ENCODE measurements around the gene FBXW7. TPM values are rescaled to one million over a fixed set of nuclear protein-coding genes. Genes with fewer than 3 reads are reported as not detected.

FBXW7 gene
- polyA plus RNA-seq, 2 of the 4 experiments (the other 2 are of a cell fraction), result 7.2 to 12.5 TPM

DNA sequence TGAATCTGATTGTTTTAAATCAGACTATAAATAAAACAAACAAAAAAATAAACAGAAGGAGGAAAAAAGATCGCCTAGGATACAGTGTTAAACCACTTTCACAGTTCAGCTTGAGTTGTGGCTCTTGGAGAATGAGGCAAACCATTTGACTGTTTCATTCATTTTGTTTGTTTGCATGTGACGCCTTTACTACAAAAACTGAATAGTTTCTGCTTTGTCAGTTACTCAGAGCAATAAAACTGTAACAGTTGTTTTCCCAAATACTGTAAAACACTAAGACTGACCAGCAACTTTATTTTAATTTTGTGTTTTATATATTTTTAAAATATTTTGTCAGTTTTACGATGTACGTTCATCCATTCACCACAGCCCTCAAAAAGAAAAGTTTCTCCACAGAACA, 214.5 kb downstream of the FBXW7 start (continued):
- TF ChIP-seq TFCP2L1 (CRISPR knock-in tag; IDR thresholded peaks at IDR 0.05) (no peak), HOXB13 (CRISPR knock-in tag; IDR thresholded peaks at IDR 0.05; ENCODE audit: low read depth) (no peak), KDM5A (IDR thresholded peaks at IDR 0.05) (no peak), KDM1A (IDR thresholded peaks at IDR 0.05; ENCODE audit: low read depth) (no peak)

- no peak overlapping the region for H3K4me3 ChIP-seq
- H3K27ac ChIP-seq, result no peak overlapping the region
- ATAC-seq, result no peak
- TF ChIP-seq PBX3 (IDR thresholded peaks at IDR 0.05) (no peak), HDAC2 (IDR thresholded peaks at IDR 0.05) (no peak), RNF2 (IDR thresholded peaks at IDR 0.05; ENCODE audit: borderline replicate concordance, low read depth) (no peak), HEYL (CRISPR knock-in tag; IDR thresholded peaks at IDR 0.05) (no peak), TP53 (CRISPR knock-in tag; IDR thresholded peaks at IDR 0.05) (no peak), FOXS1 (CRISPR knock-in tag; IDR thresholded peaks at IDR 0.05) (no peak), RAD21 (conservative IDR thresholded peaks at IDR 0.05 in 1 of 2, IDR thresholded peaks at IDR 0.05 in 1 of 2) (no peak), KDM1A (IDR thresholded peaks at IDR 0.05; ENCODE audit: low read depth) (no peak), SMC3 (IDR thresholded peaks at IDR 0.05) (no peak), JUNB (IDR thresholded peaks at IDR 0.05) (no peak), POLR2AphosphoS2 (conservative IDR thresholded peaks at IDR 0.05; ENCODE audit: low read length) (no peak)
- TF ChIP-seq, protein P1, sequence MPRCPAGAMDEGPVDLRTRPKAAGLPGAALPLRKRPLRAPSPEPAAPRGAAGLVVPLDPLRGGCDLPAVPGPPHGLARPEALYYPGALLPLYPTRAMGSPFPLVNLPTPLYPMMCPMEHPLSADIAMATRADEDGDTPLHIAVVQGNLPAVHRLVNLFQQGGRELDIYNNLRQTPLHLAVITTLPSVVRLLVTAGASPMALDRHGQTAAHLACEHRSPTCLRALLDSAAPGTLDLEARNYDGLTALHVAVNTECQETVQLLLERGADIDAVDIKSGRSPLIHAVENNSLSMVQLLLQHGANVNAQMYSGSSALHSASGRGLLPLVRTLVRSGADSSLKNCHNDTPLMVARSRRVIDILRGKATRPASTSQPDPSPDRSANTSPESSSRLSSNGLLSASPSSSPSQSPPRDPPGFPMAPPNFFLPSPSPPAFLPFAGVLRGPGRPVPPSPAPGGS (IDR thresholded peaks at IDR 0.05), result no peak
- FAIRE-seq, result no peak
- CTCF ChIA-PET, result no interaction called here
- H3K4me1 ChIP-seq, result no peaks in the 10 kb centered on the region
- 93% methylated on average over 3 of the region's 3 CpGs for whole genome bisulfite sequencing (ENCODE audit: missing lambda C conversion rate)
- no peaks in the 10 kb centered on the region for H3K9me3 ChIP-seq
- POLR2A ChIA-PET, result no interaction called here
- no peak overlapping the region for H3K4me2 ChIP-seq
- DNase-seq (ENCODE audit: low read depth in 1 of 2, low spot score in 1 of 2), result no peak
Observed at GRCh38 chr4:152316969-152317368, 218.9 kb downstream of the FBXW7 start.

GRCh38 chr4:152310257-152310656, 225.6 kb downstream of the FBXW7 start:
- CTCF ChIA-PET, result no interaction called here
- no peaks in the 10 kb centered on the region for H3K9me3 ChIP-seq
- H3K27ac ChIP-seq, result no peak overlapping the region
- no peak overlapping the region for H3K4me3 ChIP-seq
- FAIRE-seq (no peak), DNase-seq (ENCODE audit: low read depth in 1 of 2, low spot score in 1 of 2) (no peak), ATAC-seq (no peak)
- TF ChIP-seq, protein P2, sequence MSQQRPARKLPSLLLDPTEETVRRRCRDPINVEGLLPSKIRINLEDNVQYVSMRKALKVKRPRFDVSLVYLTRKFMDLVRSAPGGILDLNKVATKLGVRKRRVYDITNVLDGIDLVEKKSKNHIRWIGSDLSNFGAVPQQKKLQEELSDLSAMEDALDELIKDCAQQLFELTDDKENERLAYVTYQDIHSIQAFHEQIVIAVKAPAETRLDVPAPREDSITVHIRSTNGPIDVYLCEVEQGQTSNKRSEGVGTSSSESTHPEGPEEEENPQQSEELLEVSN (IDR thresholded peaks at IDR 0.05; ENCODE audit: borderline replicate concordance, low read depth), result no peak
- TF ChIP-seq NPAS2 (CRISPR knock-in tag; IDR thresholded peaks at IDR 0.05; ENCODE audit: borderline replicate concordance) (no peak), ZSCAN20 (CRISPR knock-in tag; IDR thresholded peaks at IDR 0.05) (no peak), NR3C1 (IDR thresholded peaks at IDR 0.05) (no peak), JUN (IDR thresholded peaks at IDR 0.05) (no peak), TP53 (CRISPR knock-in tag; IDR thresholded peaks at IDR 0.05) (no peak), HOXA7 (CRISPR knock-in tag; IDR thresholded peaks at IDR 0.05) (no peak), HDAC2 (IDR thresholded peaks at IDR 0.05) (no peak), ZNF302 (CRISPR knock-in tag; IDR thresholded peaks at IDR 0.05) (no peak), NFE2L2 (conservative IDR thresholded peaks at IDR 0.05; ENCODE audit: low read length) (no peak), SMC3 (IDR thresholded peaks at IDR 0.05) (no peak), MAZ (IDR thresholded peaks at IDR 0.05; ENCODE audit: borderline replicate concordance, low read depth, low read length) (no peak), FOSL2 (IDR thresholded peaks at IDR 0.05) (no peak), FOSL2 (CRISPR knock-in tag; IDR thresholded peaks at IDR 0.05) (no peak)
- TF ChIP-seq, protein P3, sequence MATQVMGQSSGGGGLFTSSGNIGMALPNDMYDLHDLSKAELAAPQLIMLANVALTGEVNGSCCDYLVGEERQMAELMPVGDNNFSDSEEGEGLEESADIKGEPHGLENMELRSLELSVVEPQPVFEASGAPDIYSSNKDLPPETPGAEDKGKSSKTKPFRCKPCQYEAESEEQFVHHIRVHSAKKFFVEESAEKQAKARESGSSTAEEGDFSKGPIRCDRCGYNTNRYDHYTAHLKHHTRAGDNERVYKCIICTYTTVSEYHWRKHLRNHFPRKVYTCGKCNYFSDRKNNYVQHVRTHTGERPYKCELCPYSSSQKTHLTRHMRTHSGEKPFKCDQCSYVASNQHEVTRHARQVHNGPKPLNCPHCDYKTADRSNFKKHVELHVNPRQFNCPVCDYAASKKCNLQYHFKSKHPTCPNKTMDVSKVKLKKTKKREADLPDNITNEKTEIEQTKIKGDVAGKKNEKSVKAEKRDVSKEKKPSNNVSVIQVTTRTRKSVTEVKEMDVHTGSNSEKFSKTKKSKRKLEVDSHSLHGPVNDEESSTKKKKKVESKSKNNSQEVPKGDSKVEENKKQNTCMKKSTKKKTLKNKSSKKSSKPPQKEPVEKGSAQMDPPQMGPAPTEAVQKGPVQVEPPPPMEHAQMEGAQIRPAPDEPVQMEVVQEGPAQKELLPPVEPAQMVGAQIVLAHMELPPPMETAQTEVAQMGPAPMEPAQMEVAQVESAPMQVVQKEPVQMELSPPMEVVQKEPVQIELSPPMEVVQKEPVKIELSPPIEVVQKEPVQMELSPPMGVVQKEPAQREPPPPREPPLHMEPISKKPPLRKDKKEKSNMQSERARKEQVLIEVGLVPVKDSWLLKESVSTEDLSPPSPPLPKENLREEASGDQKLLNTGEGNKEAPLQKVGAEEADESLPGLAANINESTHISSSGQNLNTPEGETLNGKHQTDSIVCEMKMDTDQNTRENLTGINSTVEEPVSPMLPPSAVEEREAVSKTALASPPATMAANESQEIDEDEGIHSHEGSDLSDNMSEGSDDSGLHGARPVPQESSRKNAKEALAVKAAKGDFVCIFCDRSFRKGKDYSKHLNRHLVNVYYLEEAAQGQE (IDR thresholded peaks at IDR 0.05), result no peak
- 88% methylated on average over 2 of the region's 2 CpGs for WGBS (ENCODE audit: missing lambda C conversion rate)
- H3K4me1 ChIP-seq, result no peaks in the 10 kb centered on the region
- POLR2A ChIA-PET, result no interaction called here
- H3K4me2 ChIP-seq, result no peak overlapping the region

Measured in A549 (cell line).